Measurements from ENCODE around the gene DUOX1. TPM values are rescaled to one million over a fixed set of nuclear protein-coding genes. Genes with fewer than 3 reads are reported as not detected.

DUOX1 gene
- total and polyA plus RNA-seq, 9 of the 15 experiments (the other 6 are each of a cell fraction or from before 2014, with no cell fraction given) = 0.01 to 0.22 (median 0.01) TPM; not detected in 6

DNA sequence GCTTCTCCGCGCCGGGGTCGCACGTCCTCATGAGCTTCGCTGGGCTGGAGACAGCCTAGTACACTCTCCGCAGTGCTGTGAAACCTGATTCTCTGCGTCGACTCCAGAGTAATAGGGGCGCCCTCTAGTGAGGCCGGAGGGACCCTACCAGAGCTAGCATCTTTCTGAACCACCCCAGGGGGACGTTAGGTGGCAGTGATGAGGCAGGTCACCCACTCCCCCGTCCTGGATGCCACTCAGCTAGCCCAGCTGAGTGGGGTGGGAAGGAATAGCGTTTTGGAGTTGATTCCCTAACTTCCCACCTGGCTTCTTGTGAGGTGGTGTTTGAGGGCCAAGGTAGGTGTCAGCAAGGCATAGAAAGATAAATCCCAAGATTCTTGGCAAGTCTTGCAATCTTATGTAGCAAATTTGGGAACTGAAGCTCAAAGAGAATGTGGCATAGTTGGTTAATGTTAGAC is 11.6 kb upstream of the DUOX1 start (continued):
- TF ChIP-seq, protein P1, sequence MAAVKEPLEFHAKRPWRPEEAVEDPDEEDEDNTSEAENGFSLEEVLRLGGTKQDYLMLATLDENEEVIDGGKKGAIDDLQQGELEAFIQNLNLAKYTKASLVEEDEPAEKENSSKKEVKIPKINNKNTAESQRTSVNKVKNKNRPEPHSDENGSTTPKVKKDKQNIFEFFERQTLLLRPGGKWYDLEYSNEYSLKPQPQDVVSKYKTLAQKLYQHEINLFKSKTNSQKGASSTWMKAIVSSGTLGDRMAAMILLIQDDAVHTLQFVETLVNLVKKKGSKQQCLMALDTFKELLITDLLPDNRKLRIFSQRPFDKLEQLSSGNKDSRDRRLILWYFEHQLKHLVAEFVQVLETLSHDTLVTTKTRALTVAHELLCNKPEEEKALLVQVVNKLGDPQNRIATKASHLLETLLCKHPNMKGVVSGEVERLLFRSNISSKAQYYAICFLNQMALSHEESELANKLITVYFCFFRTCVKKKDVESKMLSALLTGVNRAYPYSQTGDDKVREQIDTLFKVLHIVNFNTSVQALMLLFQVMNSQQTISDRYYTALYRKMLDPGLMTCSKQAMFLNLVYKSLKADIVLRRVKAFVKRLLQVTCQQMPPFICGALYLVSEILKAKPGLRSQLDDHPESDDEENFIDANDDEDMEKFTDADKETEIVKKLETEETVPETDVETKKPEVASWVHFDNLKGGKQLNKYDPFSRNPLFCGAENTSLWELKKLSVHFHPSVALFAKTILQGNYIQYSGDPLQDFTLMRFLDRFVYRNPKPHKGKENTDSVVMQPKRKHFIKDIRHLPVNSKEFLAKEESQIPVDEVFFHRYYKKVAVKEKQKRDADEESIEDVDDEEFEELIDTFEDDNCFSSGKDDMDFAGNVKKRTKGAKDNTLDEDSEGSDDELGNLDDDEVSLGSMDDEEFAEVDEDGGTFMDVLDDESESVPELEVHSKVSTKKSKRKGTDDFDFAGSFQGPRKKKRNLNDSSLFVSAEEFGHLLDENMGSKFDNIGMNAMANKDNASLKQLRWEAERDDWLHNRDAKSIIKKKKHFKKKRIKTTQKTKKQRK (IDR thresholded peaks at IDR 0.05; ENCODE audit: borderline replicate concordance, low read depth, low read length) = no peak
- TF ChIP-seq ASH1L (IDR thresholded peaks at IDR 0.05; ENCODE audit: borderline replicate concordance, low read depth, partially characterized antibody) (no peak), ZNF717 (CRISPR knock-in tag; IDR thresholded peaks at IDR 0.05) (no peak), ZNF79 (CRISPR knock-in tag; IDR thresholded peaks at IDR 0.05; ENCODE audit: low read depth) (no peak), ILK (tag; IDR thresholded peaks at IDR 0.05; ENCODE audit: borderline replicate concordance, low read depth) (no peak), MIER1 (IDR thresholded peaks at IDR 0.05; ENCODE audit: low read depth) (no peak), FOXJ2 (tag; IDR thresholded peaks at IDR 0.05) (no peak), MXI1 (IDR thresholded peaks at IDR 0.05; ENCODE audit: low read depth, low read length) (no peak), RNF2 (IDR thresholded peaks at IDR 0.05) (no peak), MCM2 (IDR thresholded peaks at IDR 0.05; ENCODE audit: low read depth) (no peak), ZFP1 (CRISPR knock-in tag; IDR thresholded peaks at IDR 0.05) (no peak), PHB2 (IDR thresholded peaks at IDR 0.05; ENCODE audit: low read depth) (no peak), SOX6 (IDR thresholded peaks at IDR 0.05) (peak; percentile 62; the same call in 1 of the 2 replicates), ETV6 (IDR thresholded peaks at IDR 0.05; ENCODE audit: borderline replicate concordance in 1 of 2, low read depth in 2 of 2, low read length in 1 of 2) (no peak), ETV6 (CRISPR knock-in tag; IDR thresholded peaks at IDR 0.05; ENCODE audit: borderline replicate concordance) (no peak), POLR2AphosphoS2 (IDR thresholded peaks at IDR 0.05; ENCODE audit: low read length) (no peak)
- TF ChIP-seq, protein P2, sequence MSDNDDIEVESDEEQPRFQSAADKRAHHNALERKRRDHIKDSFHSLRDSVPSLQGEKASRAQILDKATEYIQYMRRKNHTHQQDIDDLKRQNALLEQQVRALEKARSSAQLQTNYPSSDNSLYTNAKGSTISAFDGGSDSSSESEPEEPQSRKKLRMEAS (CRISPR knock-in tag; IDR thresholded peaks at IDR 0.05) = no peak
- TF ChIP-seq, protein P3, sequence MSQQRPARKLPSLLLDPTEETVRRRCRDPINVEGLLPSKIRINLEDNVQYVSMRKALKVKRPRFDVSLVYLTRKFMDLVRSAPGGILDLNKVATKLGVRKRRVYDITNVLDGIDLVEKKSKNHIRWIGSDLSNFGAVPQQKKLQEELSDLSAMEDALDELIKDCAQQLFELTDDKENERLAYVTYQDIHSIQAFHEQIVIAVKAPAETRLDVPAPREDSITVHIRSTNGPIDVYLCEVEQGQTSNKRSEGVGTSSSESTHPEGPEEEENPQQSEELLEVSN (IDR thresholded peaks at IDR 0.05; ENCODE audit: borderline replicate concordance in 1 of 2, extremely low read depth in 1 of 2, insufficient read depth in 1 of 2, insufficient read length in 1 of 2, low read depth in 1 of 2, low read length in 1 of 2, poor library complexity in 1 of 2, severe bottlenecking in 1 of 2) = no peak
- TF ChIP-seq, protein P4, sequence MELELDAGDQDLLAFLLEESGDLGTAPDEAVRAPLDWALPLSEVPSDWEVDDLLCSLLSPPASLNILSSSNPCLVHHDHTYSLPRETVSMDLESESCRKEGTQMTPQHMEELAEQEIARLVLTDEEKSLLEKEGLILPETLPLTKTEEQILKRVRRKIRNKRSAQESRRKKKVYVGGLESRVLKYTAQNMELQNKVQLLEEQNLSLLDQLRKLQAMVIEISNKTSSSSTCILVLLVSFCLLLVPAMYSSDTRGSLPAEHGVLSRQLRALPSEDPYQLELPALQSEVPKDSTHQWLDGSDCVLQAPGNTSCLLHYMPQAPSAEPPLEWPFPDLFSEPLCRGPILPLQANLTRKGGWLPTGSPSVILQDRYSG (tag; conservative IDR thresholded peaks at IDR 0.05; ENCODE audit: low read depth) = no peak
- TF ChIP-seq, protein P5, sequence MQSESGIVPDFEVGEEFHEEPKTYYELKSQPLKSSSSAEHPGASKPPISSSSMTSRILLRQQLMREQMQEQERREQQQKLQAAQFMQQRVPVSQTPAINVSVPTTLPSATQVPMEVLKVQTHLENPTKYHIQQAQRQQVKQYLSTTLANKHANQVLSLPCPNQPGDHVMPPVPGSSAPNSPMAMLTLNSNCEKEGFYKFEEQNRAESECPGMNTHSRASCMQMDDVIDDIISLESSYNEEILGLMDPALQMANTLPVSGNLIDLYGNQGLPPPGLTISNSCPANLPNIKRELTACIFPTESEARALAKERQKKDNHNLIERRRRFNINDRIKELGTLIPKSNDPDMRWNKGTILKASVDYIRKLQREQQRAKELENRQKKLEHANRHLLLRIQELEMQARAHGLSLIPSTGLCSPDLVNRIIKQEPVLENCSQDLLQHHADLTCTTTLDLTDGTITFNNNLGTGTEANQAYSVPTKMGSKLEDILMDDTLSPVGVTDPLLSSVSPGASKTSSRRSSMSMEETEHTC (IDR thresholded peaks at IDR 0.05) = no peak
- TF ChIP-seq, protein P6, sequence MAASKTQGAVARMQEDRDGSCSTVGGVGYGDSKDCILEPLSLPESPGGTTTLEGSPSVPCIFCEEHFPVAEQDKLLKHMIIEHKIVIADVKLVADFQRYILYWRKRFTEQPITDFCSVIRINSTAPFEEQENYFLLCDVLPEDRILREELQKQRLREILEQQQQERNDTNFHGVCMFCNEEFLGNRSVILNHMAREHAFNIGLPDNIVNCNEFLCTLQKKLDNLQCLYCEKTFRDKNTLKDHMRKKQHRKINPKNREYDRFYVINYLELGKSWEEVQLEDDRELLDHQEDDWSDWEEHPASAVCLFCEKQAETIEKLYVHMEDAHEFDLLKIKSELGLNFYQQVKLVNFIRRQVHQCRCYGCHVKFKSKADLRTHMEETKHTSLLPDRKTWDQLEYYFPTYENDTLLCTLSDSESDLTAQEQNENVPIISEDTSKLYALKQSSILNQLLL (CRISPR knock-in tag; IDR thresholded peaks at IDR 0.05; ENCODE audit: borderline replicate concordance) = no peak
